MM.1S (cell line): ENCODE measurements around the gene MROH2A.

Source experiments
- DNase-seq: peaks from one replicate; pipeline ENCODE4 v3.0.0-alpha.2; 2015
- H2AFZ ChIP-seq: fragments of 300-600 bp; sonication (generic); 2 replicates; pipeline ENCODE4 v1.6.0; 2016; ENCODE audit warnings: antibody characterized with exemption, low read length
- H3F3A ChIP-seq: fragments of 300-600 bp; sonication (generic); 2 replicates; pipeline ENCODE4 v1.6.1; 2016; ENCODE audit warnings: mild to moderate bottlenecking, antibody characterized with exemption, low read length, moderate library complexity, mixed read lengths; ENCODE audit not compliant: insufficient read depth
- H3K27ac ChIP-seq: fragments of 300-600 bp; sonication (generic); 2 replicates; pipeline ENCODE4 v1.5.1; 2016; ENCODE audit warnings: mild to moderate bottlenecking, low read length
- H3K27me3 ChIP-seq: fragments of 300-600 bp; sonication (generic); replicated peaks from 2 replicates; pipeline ENCODE4 v1.6.0; 2016; ENCODE audit warnings: low read length; ENCODE audit not compliant: insufficient read depth
- H3K36me3 ChIP-seq: fragments of 300-600 bp; sonication (generic); replicated peaks from 2 replicates; pipeline ENCODE4 v1.6.1; 2016; ENCODE audit warnings: mild to moderate bottlenecking, low read length, mixed read lengths; ENCODE audit not compliant: insufficient read depth
- H3K4me1 ChIP-seq: fragments of 300-600 bp; sonication (generic); 2 replicates; pipeline ENCODE4 v1.6.1; 2016; ENCODE audit warnings: low read length, mixed read lengths
- H3K4me2 ChIP-seq: fragments of 300-600 bp; sonication (generic); 2 replicates; pipeline ENCODE4 v1.6.0; 2016; ENCODE audit warnings: low read depth, low read length
- H3K4me3 ChIP-seq: fragments of 300-600 bp; sonication (generic); 2 replicates; pipeline ENCODE4 v1.5.1; 2016; ENCODE audit warnings: low read length, mixed read lengths
- H3K79me2 ChIP-seq: fragments of 300-600 bp; sonication (generic); 2 replicates; pipeline ENCODE4 v1.6.1; 2016; ENCODE audit warnings: mixed run types, low read length, mixed read lengths
- H3K9ac ChIP-seq: fragments of 300-600 bp; sonication (generic); 2 replicates; pipeline ENCODE4 v1.6.1; 2016; ENCODE audit warnings: low read length, mixed read lengths
- H3K9me2 ChIP-seq: fragments of 300-600 bp; sonication (generic); replicated peaks from 2 replicates; pipeline ENCODE4 v1.6.1; 2016; ENCODE audit warnings: mild to moderate bottlenecking, low read length, mixed read lengths; ENCODE audit not compliant: insufficient read depth
- H3K9me3 ChIP-seq: fragments of 300-600 bp; sonication (generic); replicated peaks from 2 replicates; pipeline ENCODE4 v1.6.1; 2016; ENCODE audit warnings: mild to moderate bottlenecking, low read length, mixed read lengths; ENCODE audit not compliant: insufficient read depth
- H4K20me1 ChIP-seq: fragments of 300-600 bp; sonication (generic); 2 replicates; pipeline ENCODE4 v1.6.1; 2016; ENCODE audit warnings: mild to moderate bottlenecking, low read length, moderate library complexity, mixed read lengths; ENCODE audit not compliant: insufficient read depth
- EZH2 ChIP-seq: fragments of 300-600 bp; sonication (generic); optimal IDR thresholded peaks from 2 replicates; pipeline ENCODE3; 2017; ENCODE audit warnings: low read depth, mild to moderate bottlenecking, antibody characterized with exemption, low read length, mixed read lengths
- EZH2phosphoT487 ChIP-seq: fragments of 300-600 bp; sonication (generic); IDR thresholded peaks from 2 replicates; pipeline ENCODE4 v1.6.1; 2018; ENCODE audit warnings: antibody characterized with exemption, low read length
- TF ChIP-seq, protein P1 (sequence below): fragments of 300-600 bp; sonication (generic); IDR thresholded peaks from 2 replicates; pipeline ENCODE4 v1.5.1; 2016; ENCODE audit warnings: antibody characterized with exemption, low read length, mixed read lengths

MROH2A gene

DNA sequence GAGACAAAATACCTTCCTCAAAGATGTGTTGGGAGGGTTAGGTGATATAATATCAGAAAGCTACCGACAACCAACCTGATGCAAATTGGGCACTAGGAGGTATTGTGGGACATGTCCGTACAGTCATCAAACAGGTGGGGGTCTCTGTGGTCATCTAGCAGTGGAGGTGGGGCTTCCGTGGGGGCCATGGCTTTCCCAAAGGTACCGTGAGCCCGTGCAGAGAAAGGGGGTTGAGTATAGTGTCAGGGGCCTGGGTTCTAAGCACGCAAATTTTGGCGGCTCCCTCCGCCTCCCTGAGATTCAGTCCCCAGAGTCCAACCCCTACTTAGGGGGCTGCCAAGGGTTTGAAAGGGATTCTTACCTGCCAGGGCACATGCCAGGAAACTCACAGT is 43.6 kb downstream of the MROH2A start:
- Histone ChIP-seq H3K79me2 (no peaks in the 10 kb centered on the region), H3K4me1 (no peaks in the 10 kb centered on the region), H2AFZ (no peak overlapping the region), H3K9me3 (no peaks in the 10 kb centered on the region), H4K20me1 (no peaks in the 10 kb centered on the region), H3K4me3 (no peak overlapping the region), H3K27me3 (no peaks in the 10 kb centered on the region), H3K4me2 (no peak overlapping the region), H3K9me2 (no peaks in the 10 kb centered on the region), H3K9ac (no peak overlapping the region), H3F3A (no peaks in the 10 kb centered on the region), H3K27ac (no peak overlapping the region), H3K36me3 (no peaks in the 10 kb centered on the region)
- no peak for DNase-seq
- TF ChIP-seq, protein P1, sequence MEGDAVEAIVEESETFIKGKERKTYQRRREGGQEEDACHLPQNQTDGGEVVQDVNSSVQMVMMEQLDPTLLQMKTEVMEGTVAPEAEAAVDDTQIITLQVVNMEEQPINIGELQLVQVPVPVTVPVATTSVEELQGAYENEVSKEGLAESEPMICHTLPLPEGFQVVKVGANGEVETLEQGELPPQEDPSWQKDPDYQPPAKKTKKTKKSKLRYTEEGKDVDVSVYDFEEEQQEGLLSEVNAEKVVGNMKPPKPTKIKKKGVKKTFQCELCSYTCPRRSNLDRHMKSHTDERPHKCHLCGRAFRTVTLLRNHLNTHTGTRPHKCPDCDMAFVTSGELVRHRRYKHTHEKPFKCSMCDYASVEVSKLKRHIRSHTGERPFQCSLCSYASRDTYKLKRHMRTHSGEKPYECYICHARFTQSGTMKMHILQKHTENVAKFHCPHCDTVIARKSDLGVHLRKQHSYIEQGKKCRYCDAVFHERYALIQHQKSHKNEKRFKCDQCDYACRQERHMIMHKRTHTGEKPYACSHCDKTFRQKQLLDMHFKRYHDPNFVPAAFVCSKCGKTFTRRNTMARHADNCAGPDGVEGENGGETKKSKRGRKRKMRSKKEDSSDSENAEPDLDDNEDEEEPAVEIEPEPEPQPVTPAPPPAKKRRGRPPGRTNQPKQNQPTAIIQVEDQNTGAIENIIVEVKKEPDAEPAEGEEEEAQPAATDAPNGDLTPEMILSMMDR, result no peak
- TF ChIP-seq EZH2phosphoT487 (no peak), EZH2 (no peak)

- Histone ChIP-seq H3K4me3 (no peak overlapping the region), H3F3A (no peaks in the 10 kb centered on the region), H3K4me1 (no peaks in the 10 kb centered on the region), H3K27me3 (no peaks in the 10 kb centered on the region), H3K4me2 (no peak overlapping the region), H3K9me3 (no peaks in the 10 kb centered on the region), H3K9me2 (no peaks in the 10 kb centered on the region), H3K27ac (no peak overlapping the region), H3K79me2 (no peaks in the 10 kb centered on the region), H2AFZ (no peak overlapping the region), H3K9ac (no peak overlapping the region), H3K36me3 (no peaks in the 10 kb centered on the region), H4K20me1 (no peaks in the 10 kb centered on the region)
- no peak for TF ChIP-seq EZH2phosphoT487
- no peak for TF ChIP-seq EZH2
- TF ChIP-seq, protein P1, result no peak
- no peak for DNase-seq
Observed at GRCh38 chr2:233822101-233822771, 44.1 kb downstream of the MROH2A start.

GRCh38 chr2:233822781-233823730 is 44.9 kb downstream of the MROH2A start:
- Histone ChIP-seq H3K9me2 (no peaks in the 10 kb centered on the region), H3F3A (no peaks in the 10 kb centered on the region), H3K4me3 (no peak overlapping the region), H3K27ac (no peak overlapping the region), H4K20me1 (no peaks in the 10 kb centered on the region), H3K4me2 (no peak overlapping the region), H3K4me1 (no peaks in the 10 kb centered on the region), H3K27me3 (no peaks in the 10 kb centered on the region), H3K9ac (no peak overlapping the region), H3K79me2 (no peaks in the 10 kb centered on the region), H3K9me3 (no peaks in the 10 kb centered on the region), H2AFZ (no peak overlapping the region), H3K36me3 (no peaks in the 10 kb centered on the region)
- TF ChIP-seq EZH2phosphoT487 (no peak), EZH2 (no peak)
- TF ChIP-seq, protein P1, result no peak
- no peak for DNase-seq
